Left renal cortex interstitium (tissue), 4 donors: Measurements from ENCODE around the gene CCDC88C. TPM values are rescaled to one million over a fixed set of nuclear protein-coding genes. Genes with fewer than 3 reads are reported as not detected.

Experiments used
- DNase-seq, 4 donors: peaks; one replicate each; pipeline ENCODE4 v3.0.0-alpha.2; 2013; ENCODE audit warnings: low read depth in 4 of 4, low spot score in 2 of 4, missing footprints in 1 of 4
- polyA plus RNA-seq, 4 donors: library from polyadenylated mRNA; unstranded; fragments of 120-200 nt; gene quantifications; one replicate each; pipeline ENCODE4 v1.2.1, GENCODE V29; 2013; ENCODE audit not compliant: insufficient read length in 4 of 4

The CCDC88C gene
- polyA plus RNA-seq, 4 donors, result 28.8 to 55.2 (median 36.3) TPM

DNA sequence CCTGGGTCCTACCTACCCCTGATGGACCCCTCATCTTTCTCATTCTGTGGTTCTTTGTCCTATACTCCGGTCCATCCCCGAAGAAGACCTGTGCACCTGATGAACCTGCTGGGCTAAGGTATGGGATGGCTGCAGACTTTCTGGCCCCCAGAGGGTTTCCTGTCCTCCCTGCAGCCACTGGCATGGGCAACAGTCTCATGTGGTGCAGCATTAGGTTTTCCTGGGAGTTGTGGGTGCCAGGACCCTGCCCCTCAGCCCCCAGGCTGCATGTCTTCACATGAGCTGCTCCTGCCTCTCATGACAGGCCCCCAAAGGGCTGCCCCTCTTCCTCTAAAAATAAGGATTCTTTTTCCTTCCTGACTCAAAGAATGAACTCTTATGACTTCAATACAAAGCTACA lies 100.9 kb downstream of the CCDC88C start:
- DNase-seq, result no peak

DNA sequence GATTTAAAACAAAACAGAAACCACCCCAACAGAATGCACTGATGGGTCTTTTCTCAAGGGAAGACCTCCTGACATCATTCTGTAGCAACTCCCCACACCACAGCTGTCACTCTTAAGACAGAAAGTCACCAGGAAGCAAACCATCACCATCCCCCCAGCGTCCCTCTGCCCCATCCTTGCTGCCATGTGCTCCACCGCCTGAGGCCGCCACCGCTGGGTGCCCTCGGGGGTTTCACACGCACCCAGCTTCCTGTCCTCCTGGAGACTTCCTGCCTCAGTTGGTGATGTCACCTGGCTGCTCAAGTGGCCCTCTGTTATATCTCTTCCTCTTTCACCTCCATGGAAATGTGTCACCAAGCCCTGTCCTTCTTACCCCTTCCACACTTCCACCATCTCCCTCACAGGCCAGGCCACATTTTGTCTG lies 101.8 kb downstream of the CCDC88C start:
- no peak for DNase-seq

DNA sequence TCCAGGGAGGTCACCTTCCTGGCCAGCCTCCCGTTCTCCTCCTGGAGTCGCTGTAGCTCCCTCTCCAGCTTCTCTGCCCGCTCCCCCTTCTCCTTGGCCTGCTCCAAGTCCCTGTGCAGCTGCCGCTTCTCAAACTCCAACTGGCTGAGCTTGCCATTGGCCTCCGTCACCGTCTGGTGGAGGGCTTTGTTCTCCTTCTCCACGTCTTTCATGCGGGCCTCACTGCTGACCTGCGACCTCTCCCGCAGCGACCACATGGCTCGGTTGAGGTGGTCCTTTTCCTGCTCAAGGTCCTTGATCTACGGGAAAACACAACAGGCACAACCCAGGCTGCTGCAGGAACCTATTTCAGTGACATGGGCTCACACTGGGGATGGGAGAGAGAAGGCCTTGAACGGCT lies 103.8 kb downstream of the CCDC88C start:
- DNase-seq, result no peak

DNA sequence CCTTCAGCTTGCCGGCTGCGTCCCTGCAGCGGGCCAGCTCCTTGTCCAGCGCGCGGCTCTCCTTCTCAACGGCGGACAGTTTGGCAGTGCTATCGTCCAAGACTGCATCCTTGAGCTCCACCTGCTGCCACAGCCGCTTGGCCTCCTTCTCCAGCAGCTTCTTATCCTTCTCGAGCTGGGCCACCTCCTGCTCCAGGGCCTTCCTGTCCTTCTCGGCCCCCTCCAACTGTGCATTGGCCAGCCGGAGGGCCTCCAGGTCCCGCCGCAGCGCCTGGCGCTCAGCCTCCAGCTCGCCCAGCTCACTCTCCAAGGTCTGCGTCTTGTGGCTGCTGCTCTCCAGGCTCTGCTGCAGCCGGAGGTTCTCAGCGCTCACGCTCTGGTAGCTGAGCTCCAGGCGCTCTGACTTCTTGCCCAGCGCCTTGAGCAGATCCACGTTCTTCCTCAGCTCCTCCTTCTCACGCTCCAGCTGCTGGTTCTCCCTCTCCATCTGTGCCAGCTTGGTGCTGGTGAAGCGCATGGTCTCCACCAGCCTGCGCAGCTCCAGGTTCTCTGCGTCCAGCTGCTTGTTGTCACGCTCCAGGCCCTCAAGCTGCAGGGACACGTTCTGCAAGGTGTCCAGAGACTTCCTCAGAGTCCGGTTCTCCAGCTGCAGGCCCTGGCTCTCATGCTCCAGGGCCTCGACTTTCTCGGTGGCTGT lies 104.3 kb downstream of the CCDC88C start:
- no peak for DNase-seq

DNA sequence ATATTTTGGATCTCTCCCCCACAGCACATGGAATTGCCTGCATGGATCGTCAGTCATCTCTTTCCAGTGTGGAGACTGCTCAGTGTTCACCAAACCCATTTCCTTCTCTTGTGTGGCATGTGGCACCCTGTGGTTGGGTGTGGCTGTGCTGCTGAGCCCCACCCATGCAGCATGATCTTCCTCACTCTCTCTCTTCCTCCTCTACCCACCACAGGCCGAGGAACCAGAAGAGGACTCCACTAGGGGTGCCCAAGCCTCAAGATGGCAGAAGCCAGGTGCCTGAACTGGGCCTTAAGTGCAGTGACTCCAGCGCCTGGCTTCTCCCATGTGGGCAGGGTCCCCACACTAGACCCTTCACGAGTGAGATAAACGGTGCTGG lies 106.3 kb downstream of the CCDC88C start:
- no peak for DNase-seq

DNA sequence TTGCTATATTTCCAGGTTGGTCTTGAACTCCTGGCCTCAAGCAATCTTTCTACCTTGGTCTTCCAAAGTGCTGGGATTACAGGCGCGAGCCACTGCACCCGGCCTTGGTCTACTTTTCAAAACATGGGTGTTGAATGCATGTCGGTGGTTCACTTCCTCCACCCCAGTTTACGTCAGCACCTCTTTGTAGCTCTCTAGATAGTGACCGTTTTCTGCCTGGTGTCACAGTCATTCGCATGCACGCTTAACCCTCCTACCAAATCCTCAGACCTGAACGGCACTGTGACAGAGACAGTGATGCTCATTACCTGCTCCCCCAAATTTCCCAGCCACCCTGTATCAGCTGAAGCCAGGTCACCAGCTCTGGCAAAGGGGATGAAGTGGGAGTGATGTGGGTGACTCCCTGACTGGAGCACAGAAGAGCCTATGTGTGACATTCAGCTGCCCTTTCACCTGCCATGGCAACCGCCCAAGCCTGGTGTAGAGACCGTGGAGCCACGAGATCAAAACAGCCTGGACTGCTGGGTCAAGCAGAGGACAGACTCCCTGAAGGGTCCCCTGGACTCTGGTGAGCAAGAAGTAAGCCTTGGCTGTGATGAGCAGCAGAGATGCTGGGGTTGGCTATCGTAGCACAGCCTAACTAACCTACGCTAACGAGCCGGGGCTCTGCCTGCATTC lies 106.9 kb downstream of the CCDC88C start:
- no peak for DNase-seq

DNA sequence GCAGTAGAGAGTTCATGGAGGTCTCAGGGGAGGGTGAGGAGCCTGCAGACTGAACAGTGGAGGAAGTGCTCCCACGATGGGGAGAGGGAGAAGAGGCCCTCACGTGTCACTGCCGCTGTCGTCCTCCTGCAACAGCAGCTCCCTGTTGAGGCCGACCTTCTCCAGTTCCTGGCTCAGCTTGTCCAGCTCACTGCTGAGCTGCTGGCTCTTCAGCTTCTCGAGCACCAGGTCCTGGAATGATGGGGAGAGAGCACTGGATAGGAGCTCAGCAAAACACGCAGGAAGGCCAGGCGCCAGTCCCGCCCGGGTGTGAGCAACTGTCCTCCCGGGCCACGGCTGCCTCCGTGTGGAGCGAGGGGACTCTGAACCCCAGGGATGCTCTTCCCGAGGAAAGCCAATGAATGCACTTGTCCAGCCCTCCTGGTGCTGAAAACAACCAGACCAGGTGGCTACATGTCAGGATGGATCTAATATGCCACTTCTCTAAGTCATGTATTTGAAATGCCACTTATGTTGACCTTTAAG lies 107.8 kb downstream of the CCDC88C start:
- no peak for DNase-seq

DNA sequence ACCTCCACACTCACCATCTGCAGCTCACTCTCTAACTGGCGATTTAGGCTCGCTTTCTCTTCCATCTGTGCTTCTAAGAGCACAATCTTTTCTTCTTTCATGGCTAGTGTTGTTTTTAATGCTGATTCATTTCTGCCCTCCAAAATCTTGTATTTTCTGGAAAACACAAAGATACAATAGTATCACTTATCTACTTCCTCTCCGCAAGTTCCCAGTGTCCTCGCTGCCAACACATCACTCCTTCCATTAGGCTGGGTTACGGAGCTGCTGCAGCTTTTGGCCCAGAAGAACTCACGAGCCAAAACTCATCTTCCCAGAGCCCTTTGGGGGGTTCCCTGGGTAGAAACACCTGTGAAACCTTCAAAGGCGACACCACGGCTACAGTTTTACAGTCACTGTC lies 109.3 kb downstream of the CCDC88C start:
- no peak for DNase-seq

DNA sequence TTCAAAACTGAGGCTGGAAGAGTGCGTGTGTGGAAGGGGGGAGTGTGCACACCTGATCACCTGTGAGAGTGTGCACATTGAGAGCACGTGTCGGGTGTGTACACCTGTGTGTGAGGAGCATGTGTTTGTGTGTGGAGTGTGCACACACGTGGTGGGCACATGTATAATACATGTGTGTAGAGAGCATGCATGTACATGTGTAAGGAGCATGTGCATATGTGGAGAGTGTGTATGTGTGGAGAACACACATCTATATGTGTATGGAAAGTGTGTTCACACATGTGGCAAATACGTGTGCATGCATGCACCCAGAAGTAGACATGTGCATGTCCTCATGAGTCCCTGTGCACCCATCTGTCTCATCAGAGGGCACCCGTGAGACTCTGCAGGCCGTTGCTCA lies 110.0 kb downstream of the CCDC88C start:
- no peak for DNase-seq

DNA sequence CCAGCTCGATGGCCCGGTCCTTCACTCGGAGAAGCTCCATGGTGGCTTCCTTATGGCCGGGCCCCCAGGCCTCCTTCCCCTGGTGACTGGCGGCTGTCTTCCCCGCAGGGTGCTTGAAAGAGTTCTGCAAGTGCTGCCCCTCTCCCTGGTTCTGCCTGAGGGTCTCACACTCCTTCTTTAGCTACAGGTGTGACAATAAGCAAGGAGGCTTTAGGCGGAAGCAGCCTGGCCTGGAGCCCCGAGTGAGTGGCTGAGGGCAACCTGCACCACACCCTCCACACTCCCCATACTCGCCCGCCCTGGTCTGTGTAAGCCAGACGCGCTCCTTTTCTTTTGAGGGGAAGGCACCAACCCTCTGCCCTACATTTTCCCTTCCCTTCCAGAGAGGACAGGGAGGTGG lies 110.6 kb downstream of the CCDC88C start:
- DNase-seq, result no peak

DNA sequence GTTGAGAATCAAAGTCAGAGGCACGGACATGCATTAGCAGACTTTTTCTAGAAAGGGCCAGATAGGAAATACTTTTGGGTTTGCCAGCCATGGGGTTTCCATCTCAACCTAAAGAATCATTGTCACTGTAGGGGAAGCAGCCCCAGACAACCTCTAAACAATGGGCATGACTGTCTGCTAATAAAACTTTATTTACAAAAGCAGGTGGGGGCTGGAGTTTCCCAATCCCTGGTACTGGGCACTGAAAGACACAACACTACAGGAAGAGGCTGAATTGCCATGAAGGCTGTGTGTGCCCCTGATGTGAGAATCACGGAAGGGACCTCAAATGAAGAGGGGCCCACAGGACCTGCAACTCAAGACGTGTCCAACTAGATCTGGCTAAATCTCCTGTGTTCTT lies 111.1 kb downstream of the CCDC88C start:
- DNase-seq, result no peak

DNA sequence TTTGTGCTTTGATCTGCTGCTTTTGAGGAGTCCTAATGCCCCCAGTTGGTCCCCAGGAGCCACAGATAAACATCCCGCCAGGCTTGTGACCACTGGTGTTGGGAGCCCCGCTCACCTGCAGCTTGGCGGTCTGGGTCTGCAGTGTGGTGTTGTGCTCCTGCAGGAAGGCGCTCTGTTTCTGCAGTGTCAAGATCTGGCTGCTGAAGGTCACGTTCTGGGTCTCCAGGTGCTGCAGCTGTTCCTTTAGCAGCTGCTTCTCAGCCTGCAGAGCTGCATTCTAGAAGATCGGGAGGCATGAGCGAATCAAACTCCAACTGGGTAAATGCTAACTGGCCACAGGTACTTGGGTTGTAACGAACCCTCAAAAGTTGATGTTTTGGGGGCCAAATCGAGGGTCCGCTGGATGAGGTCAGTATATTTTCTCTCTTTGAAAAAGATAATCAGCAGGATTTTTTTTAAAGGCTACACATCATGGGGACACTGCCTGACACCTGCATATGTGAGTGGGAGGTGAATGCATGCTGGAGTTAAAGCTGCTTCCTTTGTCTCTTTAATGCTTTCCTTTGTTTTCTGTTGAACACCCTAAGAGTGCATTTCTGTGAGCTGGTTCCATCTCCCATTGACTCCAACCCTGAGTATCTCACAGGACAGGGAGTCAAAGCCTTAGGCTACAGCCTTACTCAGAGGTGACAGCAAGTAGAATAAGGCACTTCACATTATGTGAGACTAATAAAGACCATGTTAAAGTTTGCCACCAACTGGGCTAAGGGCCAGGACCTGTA lies 111.8 kb downstream of the CCDC88C start:
- no peak for DNase-seq

DNA sequence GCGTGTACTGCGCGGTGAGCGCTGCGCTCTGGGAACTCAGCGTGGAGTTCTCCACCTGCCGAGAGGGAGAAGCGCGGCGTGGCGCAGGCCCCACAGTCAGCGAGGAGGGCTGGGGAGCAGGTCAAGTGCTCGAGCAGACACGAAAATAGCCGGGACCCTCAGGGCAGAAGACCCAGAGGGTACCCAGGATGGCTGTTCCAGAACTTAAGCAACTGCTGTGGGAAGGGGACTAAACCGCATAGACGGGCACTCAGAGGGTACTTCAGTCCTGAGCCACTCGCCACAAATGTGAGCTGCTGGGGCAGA lies 113.7 kb downstream of the CCDC88C start:
- no peak for DNase-seq

DNA sequence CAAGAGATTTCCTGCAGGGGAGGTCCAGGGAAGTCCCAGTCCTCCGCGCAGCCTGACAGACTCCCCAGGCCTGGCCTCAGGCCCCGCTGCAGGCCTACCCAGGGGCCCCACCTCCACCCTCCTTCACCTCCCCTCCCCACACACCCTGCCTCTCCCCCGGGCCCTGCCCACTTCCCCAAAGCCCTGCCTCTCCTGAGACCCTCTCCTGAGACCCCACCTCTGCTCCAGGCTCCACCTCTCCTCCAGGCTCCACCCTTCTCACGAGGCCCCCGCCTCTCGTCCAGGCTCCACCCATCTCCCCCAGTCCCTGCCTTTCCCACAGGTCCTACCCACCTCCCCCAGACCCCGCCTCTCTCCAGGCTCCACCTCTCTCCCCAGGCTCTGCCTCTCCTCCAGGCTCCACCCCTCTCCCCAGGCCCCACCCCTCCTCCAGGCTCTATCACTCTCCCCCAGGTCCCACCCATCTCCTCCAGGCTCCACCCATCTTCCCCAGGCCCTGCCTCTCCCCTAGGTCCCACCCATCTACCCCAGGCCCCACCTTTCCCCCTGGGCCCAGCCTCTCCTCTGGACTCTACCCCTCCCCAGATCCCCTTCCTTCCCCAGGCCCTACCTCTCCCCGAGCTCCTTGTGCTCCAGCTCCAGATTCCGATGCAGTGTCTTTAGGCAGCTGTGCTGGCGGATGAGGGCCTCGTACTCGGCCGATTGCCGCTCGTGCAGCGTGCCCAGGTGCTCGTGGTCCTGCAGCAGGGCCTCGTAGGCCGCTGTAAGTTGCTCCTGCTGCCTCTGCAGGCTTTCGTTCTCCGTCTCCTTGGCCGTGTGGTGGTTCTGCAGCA lies 114.3 kb downstream of the CCDC88C start:
- no peak for DNase-seq

DNA sequence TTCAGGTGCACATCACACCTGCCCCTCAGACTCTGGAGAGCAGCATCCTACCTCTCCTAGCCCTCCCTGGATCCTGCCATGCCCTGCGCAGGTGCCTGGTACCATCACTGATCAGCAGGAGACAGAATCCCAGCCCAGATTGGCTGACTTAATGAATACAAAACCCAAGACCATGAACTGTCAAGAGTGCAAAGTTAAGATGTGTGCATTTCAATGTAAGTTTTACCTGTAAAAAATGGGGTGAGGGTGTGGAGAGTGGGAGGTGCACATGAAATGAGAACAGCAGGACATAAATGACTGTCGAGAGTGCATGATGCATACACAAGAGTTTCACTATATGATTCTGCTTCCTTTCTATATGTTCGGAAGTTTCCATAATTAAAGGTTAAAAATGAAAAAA lies 115.2 kb downstream of the CCDC88C start:
- DNase-seq, result no peak

DNA sequence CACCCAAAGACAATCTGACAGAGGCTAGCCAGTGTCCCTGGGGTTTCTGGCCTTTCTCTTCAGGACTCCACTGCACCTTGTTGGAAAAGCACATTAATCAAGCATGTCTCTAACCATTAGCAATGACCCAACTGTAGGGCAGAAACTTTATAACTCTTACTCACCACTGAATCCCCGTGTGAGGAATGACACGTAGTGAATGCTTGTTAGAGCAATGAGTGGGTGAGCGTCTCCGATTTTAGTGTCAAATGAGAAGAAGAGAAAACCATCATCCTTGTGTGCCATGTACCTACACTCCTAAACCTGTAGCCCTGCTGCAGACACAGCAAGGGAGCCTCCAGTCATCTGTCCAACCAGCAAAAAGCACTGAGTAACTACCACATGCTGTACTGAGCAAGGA lies 116.7 kb downstream of the CCDC88C start:
- DNase-seq, result no peak

DNA sequence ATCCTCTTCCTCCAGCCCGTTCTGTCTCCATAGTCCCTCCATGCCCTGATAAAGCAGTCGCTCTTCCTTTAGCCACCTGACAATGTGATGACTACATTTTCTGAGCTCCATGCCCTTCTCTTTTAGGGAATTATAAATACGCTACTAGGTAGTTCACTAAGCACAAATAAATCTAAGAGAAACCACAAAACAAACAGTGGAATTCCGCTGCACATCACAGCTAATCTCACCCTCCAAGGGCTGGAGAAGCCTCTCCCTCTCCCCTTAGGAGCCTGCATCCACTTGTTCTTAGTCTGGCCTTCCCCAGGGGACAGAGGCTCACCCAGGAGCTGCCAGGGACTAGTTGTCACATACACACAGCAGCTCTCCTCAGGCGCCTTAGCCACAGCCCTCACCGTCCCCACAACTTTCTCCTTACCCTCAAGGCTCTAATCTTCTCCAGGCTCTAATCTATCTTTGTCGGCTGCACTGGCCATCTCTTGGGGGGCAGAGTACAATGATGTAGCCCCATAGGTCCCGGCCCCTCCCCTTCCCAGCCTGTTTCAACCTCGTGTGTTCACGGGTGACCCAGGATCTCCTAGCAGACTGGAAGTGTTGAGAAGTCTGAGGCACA lies 117.2 kb downstream of the CCDC88C start:
- no peak for DNase-seq

DNA sequence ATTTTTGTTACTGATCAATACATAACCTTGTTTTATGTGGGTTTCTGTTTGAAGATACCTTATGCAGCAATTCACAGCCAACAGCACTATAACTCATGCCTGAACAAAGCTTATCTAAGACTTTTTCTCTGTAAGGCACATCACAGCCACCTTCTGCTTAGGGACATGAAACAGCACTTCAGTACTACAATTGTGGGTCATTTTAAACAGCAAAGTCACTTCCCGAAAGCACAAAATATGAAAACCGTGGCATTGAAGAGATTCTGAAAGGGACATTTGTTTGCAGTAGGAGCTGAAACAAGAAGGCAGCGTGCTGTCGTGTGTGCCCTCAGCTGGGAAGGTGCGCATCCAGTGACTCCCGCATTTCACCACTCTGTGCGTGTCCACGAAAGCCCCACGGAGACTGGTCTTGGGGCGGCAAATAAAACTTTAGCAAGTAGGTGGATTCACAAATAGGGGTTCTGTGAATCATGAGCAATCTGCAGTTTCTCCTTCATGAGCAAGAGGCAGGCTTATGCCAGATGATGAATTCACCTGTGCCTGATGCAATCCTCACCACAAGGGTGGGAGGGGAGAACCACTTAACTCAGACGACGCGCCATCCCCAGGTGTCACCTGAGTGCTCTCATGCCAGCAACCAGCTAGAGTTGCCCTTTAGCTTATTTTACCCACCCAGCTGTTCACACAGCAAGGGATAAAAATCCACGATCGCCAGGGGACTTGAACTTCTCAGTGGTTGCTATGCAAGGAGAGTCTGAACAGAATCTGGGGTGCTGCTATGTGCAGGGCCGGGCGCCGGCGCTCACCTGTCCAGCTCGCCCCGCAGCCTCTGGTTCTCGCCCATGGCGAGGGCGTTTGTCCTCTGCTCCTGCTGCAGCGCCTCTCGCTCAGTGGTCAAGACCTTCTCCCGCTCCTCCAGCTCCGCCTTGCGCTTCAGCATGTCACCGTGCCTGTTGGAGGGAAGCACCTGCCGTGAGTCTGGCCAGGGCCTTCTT lies 118.2 kb downstream of the CCDC88C start:
- DNase-seq, result no peak

DNA sequence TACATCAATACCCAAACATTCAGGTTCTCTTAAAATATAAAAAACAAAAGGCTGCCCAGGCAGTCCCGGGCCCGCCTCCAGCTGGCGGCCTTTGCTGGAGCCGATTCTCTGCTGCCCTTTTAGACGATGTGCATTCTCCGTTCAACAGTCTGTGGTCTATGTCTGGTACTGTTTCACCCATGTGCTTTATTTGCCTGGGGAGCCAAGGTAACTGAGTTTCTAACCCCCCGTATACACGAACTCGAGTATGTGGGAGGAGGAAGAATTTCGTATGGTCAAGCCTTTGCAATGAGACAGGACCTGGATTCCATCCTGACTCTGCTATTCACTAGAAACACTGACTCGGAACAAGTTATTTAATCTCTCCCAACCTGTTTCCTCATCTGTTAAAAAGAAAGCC lies 119.0 kb downstream of the CCDC88C start:
- DNase-seq, result no peak
